Stromal cell of bone marrow (primary cell): ENCODE data around the gene OR10A3.

Source experiments
- DNase-seq: peaks from one replicate; pipeline ENCODE4 v3.0.0-alpha.2; 2012; ENCODE audit warnings: low read depth

OR10A3 gene

DNA sequence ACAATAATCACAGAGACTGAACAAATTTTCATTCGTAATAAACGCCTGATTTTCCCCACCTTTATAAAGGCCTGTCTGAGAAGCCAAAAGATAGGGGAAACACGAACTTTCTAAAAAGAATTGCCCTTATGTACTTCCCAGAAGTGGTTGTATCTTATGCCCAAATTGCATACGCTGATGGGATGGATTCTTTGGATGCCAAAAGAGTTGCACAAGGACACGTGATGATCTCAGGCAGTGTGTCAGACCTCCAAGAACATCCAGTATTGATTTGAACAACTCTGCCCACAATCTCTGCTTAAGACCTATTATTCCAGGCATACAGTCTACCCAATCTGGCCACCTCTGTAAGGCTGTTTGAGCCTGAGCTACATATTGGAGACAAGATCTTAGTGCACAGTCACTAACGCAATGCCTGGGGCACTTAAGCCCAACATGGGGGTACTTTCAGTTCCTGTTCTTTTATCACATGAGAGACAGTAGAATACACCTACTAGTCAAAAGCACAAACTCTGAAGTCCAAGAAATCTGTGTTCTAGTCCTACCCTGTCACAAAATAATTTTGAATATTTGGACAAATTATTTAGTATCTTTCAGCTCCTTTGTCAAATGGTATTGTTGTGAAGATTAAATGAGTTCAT is 49.3 kb downstream of the OR10A3 start:
- peak; percentile 42 for DNase-seq

GRCh38 chr11:7890417-7891172 is 50.9 kb downstream of the OR10A3 start:
- no peak for DNase-seq

DNA sequence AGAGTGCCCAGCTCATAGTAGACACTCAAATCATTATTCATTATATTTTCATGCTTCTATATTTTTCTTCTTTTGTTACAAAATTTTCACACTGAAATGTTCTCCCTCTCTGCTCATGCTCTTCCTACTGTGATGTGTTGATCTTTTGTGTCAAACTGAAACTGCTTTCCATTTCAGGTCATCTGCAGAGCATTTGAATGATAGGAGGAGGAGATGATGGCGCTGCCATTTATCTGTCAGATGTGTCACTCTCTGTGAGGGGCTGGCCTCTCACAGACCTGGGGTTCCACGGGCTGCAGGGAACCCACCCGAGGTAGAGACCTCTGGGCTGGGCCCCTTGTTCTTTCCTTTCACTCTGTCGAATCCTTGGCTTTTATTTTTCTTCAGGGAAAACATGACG is 51.5 kb downstream of the OR10A3 start:
- no peak for DNase-seq
